Right hindlimb (tissue), 1 donor: ENCODE results near the gene TBX10.
"Not testable (repeated sequence)": the region's sequence is repeated elsewhere in the genome, so short reads cannot be mapped to it uniquely, and the experiment has no call there.

Experiments used
- DNase-seq: peaks from one replicate; pipeline ENCODE4 v3.0.0-alpha.2; 2018

The TBX10 gene

GRCh38 chr11:67614730-67615714 lies 24.5 kb downstream of the TBX10 start:
- peak; percentile 20 for DNase-seq

GRCh38 chr11:67613960-67614715 lies 25.4 kb downstream of the TBX10 start:
- peak; percentile 73 for DNase-seq

- DNase-seq = no peak
Observed at GRCh38 chr11:67613313-67613959, 26.1 kb downstream of the TBX10 start.

- no peak for DNase-seq
Observed at GRCh38 chr11:67612751-67613150, 26.8 kb downstream of the TBX10 start.

GRCh38 chr11:67611704-67612587 lies 27.6 kb downstream of the TBX10 start:
- no peak for DNase-seq

- no peak for DNase-seq
Observed at GRCh38 chr11:67611165-67611564, 28.4 kb downstream of the TBX10 start.

- no peak for DNase-seq
Observed at GRCh38 chr11:67610302-67610868, 29.2 kb downstream of the TBX10 start.

GRCh38 chr11:67609316-67609715 lies 30.2 kb downstream of the TBX10 start:
- DNase-seq = no peak

GRCh38 chr11:67608486-67608885 lies 31.1 kb downstream of the TBX10 start:
- no peak for DNase-seq

GRCh38 chr11:67607507-67607906 lies 32.1 kb downstream of the TBX10 start:
- no peak for DNase-seq

- DNase-seq = peak; percentile 98
Observed at GRCh38 chr11:67606492-67607295, 32.9 kb downstream of the TBX10 start, which contains the start of gene NDUFV1. Gene NDUFV1 (plus strand): TSS chr11:67606936. CDS start chr11:67607005, 69 bp downstream.

- DNase-seq = no peak
Observed at GRCh38 chr11:67606093-67606491, 33.5 kb downstream of the TBX10 start.

- no peak for DNase-seq
Observed at GRCh38 chr11:67605231-67606011, 34.1 kb downstream of the TBX10 start.

GRCh38 chr11:67604815-67605214 lies 34.7 kb downstream of the TBX10 start:
- no peak for DNase-seq

GRCh38 chr11:67604119-67604518 lies 35.4 kb downstream of the TBX10 start:
- DNase-seq = not testable (repeated sequence)

GRCh38 chr11:67601098-67601497 lies 38.5 kb downstream of the TBX10 start:
- no peak for DNase-seq

GRCh38 chr11:67600324-67601029 lies 39.1 kb downstream of the TBX10 start:
- DNase-seq = no peak

- no peak for DNase-seq
Observed at GRCh38 chr11:67599149-67599548, 40.4 kb downstream of the TBX10 start.

- DNase-seq = not testable (repeated sequence)
Observed at GRCh38 chr11:67597963-67598362, 41.6 kb downstream of the TBX10 start.
